ENCODE results near the gene INCA1.

Gene INCA1

GRCh38 chr17:5022171-5022711, 24.9 kb upstream of the INCA1 start:
- H3K36me3 ChIP-seq (ENCODE audit: control insufficient read depth, low read length): peaks cover 22% of the 10 kb centered on the region
- TF ChIP-seq EZH2phosphoT487 (IDR thresholded peaks at IDR 0.05; ENCODE audit: borderline replicate concordance, low read length) (no peak), CTCF (IDR thresholded peaks at IDR 0.05; ENCODE audit: low read depth, low read length, poor library complexity, severe bottlenecking) (no peak)
- H3K27ac ChIP-seq (ENCODE audit: low read depth, low read length): no peak overlapping the region
- H3K9me2 ChIP-seq (replicated peaks; ENCODE audit: control insufficient read depth, low read length): no peaks in the 10 kb centered on the region
- H3K4me1 ChIP-seq (ENCODE audit: control insufficient read depth, low read length): peaks cover 6% of the 10 kb centered on the region
- no peaks in the 10 kb centered on the region for H4K20me1 ChIP-seq (ENCODE audit: control insufficient read depth, insufficient read depth, low read depth, low read length)
- H3K4me2 ChIP-seq (ENCODE audit: low read length): no peak overlapping the region
- no peaks in the 10 kb centered on the region for H3K9me3 ChIP-seq (ENCODE audit: control insufficient read depth, insufficient read depth, low read length)
- no peak overlapping the region for H3K4me3 ChIP-seq (ENCODE audit: low read length)
- H3K27me3 ChIP-seq (ENCODE audit: control insufficient read depth, low read length): no peaks in the 10 kb centered on the region
- H3K79me2 ChIP-seq (ENCODE audit: control insufficient read depth, low read length): no peaks in the 10 kb centered on the region
- peaks cover 5% of the 10 kb centered on the region; the same call in 1 of the 2 replicates for H3F3A ChIP-seq (ENCODE audit: control insufficient read depth, insufficient read depth)

GRCh38 chr17:5020502-5021023, 23.2 kb upstream of the INCA1 start:
- Histone ChIP-seq H3K4me2 (ENCODE audit: low read length) (no peak overlapping the region), H3K79me2 (ENCODE audit: control insufficient read depth, low read length) (no peaks in the 10 kb centered on the region), H3F3A (ENCODE audit: control insufficient read depth, insufficient read depth) (no peaks in the 10 kb centered on the region), H3K9me3 (ENCODE audit: control insufficient read depth, insufficient read depth, low read length) (no peaks in the 10 kb centered on the region), H3K27ac (ENCODE audit: low read depth, low read length) (no peak overlapping the region), H3K36me3 (ENCODE audit: control insufficient read depth, low read length) (peaks cover 22% of the 10 kb centered on the region), H3K9me2 (replicated peaks; ENCODE audit: control insufficient read depth, low read length) (no peaks in the 10 kb centered on the region), H3K27me3 (ENCODE audit: control insufficient read depth, low read length) (no peaks in the 10 kb centered on the region), H4K20me1 (ENCODE audit: control insufficient read depth, insufficient read depth, low read depth, low read length) (no peaks in the 10 kb centered on the region), H3K4me3 (ENCODE audit: low read length) (no peak overlapping the region), H3K4me1 (ENCODE audit: control insufficient read depth, low read length) (peaks cover 17% of the 10 kb centered on the region)
- TF ChIP-seq EZH2phosphoT487 (IDR thresholded peaks at IDR 0.05; ENCODE audit: borderline replicate concordance, low read length) (no peak), CTCF (IDR thresholded peaks at IDR 0.05; ENCODE audit: low read depth, low read length, poor library complexity, severe bottlenecking) (no peak)

GRCh38 chr17:5019475-5019956, 22.2 kb upstream of the INCA1 start:
- H3K79me2 ChIP-seq (ENCODE audit: control insufficient read depth, low read length): no peaks in the 10 kb centered on the region
- peaks cover 26% of the 10 kb centered on the region for H3K36me3 ChIP-seq (ENCODE audit: control insufficient read depth, low read length)
- H3K9me2 ChIP-seq (replicated peaks; ENCODE audit: control insufficient read depth, low read length): no peaks in the 10 kb centered on the region
- no peaks in the 10 kb centered on the region for H4K20me1 ChIP-seq (ENCODE audit: control insufficient read depth, insufficient read depth, low read depth, low read length)
- no peak overlapping the region for H3K27ac ChIP-seq (ENCODE audit: low read depth, low read length)
- H3K27me3 ChIP-seq (ENCODE audit: control insufficient read depth, low read length): no peaks in the 10 kb centered on the region
- no peak overlapping the region for H3K4me2 ChIP-seq (ENCODE audit: low read length)
- H3K4me3 ChIP-seq (ENCODE audit: low read length): no peak overlapping the region
- no peaks in the 10 kb centered on the region for H3F3A ChIP-seq (ENCODE audit: control insufficient read depth, insufficient read depth)
- TF ChIP-seq EZH2phosphoT487 (IDR thresholded peaks at IDR 0.05; ENCODE audit: borderline replicate concordance, low read length) (no peak), CTCF (IDR thresholded peaks at IDR 0.05; ENCODE audit: low read depth, low read length, poor library complexity, severe bottlenecking) (peak; percentile 45)
- peaks cover 17% of the 10 kb centered on the region for H3K4me1 ChIP-seq (ENCODE audit: control insufficient read depth, low read length)
- H3K9me3 ChIP-seq (ENCODE audit: control insufficient read depth, insufficient read depth, low read length): no peaks in the 10 kb centered on the region
